Neural progenitor cell (in vitro differentiated cells): ENCODE data around the gene ABTB2. TPM values are rescaled to one million over a fixed set of nuclear protein-coding genes. Genes with fewer than 3 reads are reported as not detected.

ENCODE experiments used
- DNase-seq: peaks from one replicate; pipeline ENCODE4 v3.0.0-alpha.2; 2016; ENCODE audit warnings: low spot score
- H2AFZ ChIP-seq: fragments of 200-600 bp; sonication (generic); replicated peaks from 2 replicates; pipeline ENCODE4 v1.6.1; 2016; ENCODE audit warnings: antibody characterized with exemption
- H3F3A ChIP-seq: fragments of 200-600 bp; sonication (generic); 2 replicates; pipeline ENCODE4 v1.6.1; 2016; ENCODE audit warnings: antibody characterized with exemption, low read depth
- H3K27ac ChIP-seq: fragments of 200-600 bp; sonication (generic); 2 replicates; pipeline ENCODE4 v1.5.1; 2016; ENCODE audit warnings: mild to moderate bottlenecking
- H3K27me3 ChIP-seq: fragments of 200-600 bp; sonication (generic); 2 replicates; pipeline ENCODE4 v1.6.1; 2016; ENCODE audit warnings: mild to moderate bottlenecking, moderate library complexity
- H3K36me3 ChIP-seq: fragments of 200-600 bp; sonication (generic); 2 replicates; pipeline ENCODE4 v1.5.1; 2016
- H3K4me1 ChIP-seq: fragments of 200-600 bp; sonication (generic); 2 replicates; pipeline ENCODE4 v1.6.1; 2016; ENCODE audit warnings: mixed run types
- H3K4me2 ChIP-seq: fragments of 200-600 bp; sonication (generic); 2 replicates; pipeline ENCODE4 v1.6.1; 2016
- H3K4me3 ChIP-seq: fragments of 200-600 bp; sonication (generic); 2 replicates; pipeline ENCODE4 v1.5.1; 2016
- H3K79me2 ChIP-seq: fragments of 200-600 bp; sonication (generic); 2 replicates; pipeline ENCODE4 v1.6.1; 2016; ENCODE audit warnings: low read depth
- H3K9ac ChIP-seq: fragments of 200-600 bp; sonication (generic); 2 replicates; pipeline ENCODE4 v1.6.1; 2016
- H3K9me3 ChIP-seq: fragments of 200-600 bp; sonication (generic); 2 replicates; pipeline ENCODE4 v1.5.1; 2016; ENCODE audit warnings: low read depth
- H4K20me1 ChIP-seq: fragments of 200-600 bp; sonication (generic); 2 replicates; pipeline ENCODE4 v1.6.1; 2016; ENCODE audit warnings: low read depth
- H3K27ac Mint-ChIP-seq: 3 replicates; pipeline ENCODE4 v1.8.0; 2021; ENCODE audit warnings: mixed read lengths
- H3K27me3 Mint-ChIP-seq: 2 replicates; pipeline ENCODE4 v1.8.0; 2022; ENCODE audit warnings: low read depth, mild to moderate bottlenecking, inconsistent platforms, moderate library complexity, mixed read lengths; ENCODE audit not compliant: insufficient read depth
- H3K36me3 Mint-ChIP-seq: 3 replicates; pipeline ENCODE4 v1.8.0; 2021; ENCODE audit warnings: mixed read lengths
- H3K4me1 Mint-ChIP-seq: 3 replicates; pipeline ENCODE4 v1.8.0; 2021; ENCODE audit warnings: mixed read lengths
- H3K4me3 Mint-ChIP-seq: 3 replicates; pipeline ENCODE4 v1.8.0; 2021; ENCODE audit warnings: mild to moderate bottlenecking, moderate library complexity, mixed read lengths
- H3K9me3 Mint-ChIP-seq: 3 replicates; pipeline ENCODE4 v1.8.0; 2020; ENCODE audit warnings: mixed read lengths
- CTCF ChIP-seq: fragments of 200-600 bp; sonication (generic); IDR thresholded peaks from 2 replicates; pipeline ENCODE4 v1.5.1; 2017; ENCODE audit warnings: antibody characterized with exemption, mild to moderate bottlenecking
- EZH2 ChIP-seq: fragments of 200-600 bp; sonication (generic); IDR thresholded peaks from 2 replicates; pipeline ENCODE4 v1.6.1; 2017; ENCODE audit warnings: antibody characterized with exemption, mild to moderate bottlenecking, moderate library complexity
- EZH2phosphoT487 ChIP-seq: fragments of 200-600 bp; sonication (generic); IDR thresholded peaks from 2 replicates; pipeline ENCODE4 v1.6.1; 2017; ENCODE audit warnings: antibody characterized with exemption
- total RNA-seq: library from RNA; depleted of rRNA; stranded (reverse); fragments of >200 nt; gene quantifications from 2 replicates; pipeline ENCODE4 v1.2.3, GENCODE V29; 2015; ENCODE audit warnings: low replicate concordance

ABTB2 gene
- total RNA-seq, 1 donor from 2014 or later: 0.37 TPM

- H3K79me2 ChIP-seq: no peaks in the 10 kb centered on the region
- peaks cover 17% of the 10 kb centered on the region for H3F3A ChIP-seq
- H3K27me3 Mint-ChIP-seq: peaks cover 3% of the 10 kb centered on the region
- no peaks in the 10 kb centered on the region for H3K9me3 Mint-ChIP-seq
- H3K27ac ChIP-seq: no peak overlapping the region
- H3K27me3 ChIP-seq: no peaks in the 10 kb centered on the region
- H3K36me3 Mint-ChIP-seq: no peaks in the 10 kb centered on the region
- H3K4me3 ChIP-seq: no peak overlapping the region
- no peak overlapping the region for H2AFZ ChIP-seq
- no peak overlapping the region for H3K4me3 Mint-ChIP-seq
- peaks cover 25% of the 10 kb centered on the region for H3K4me1 ChIP-seq
- TF ChIP-seq EZH2phosphoT487 (no peak), CTCF (no peak), EZH2 (no peak)
- no peak overlapping the region for H3K27ac Mint-ChIP-seq
- no peaks in the 10 kb centered on the region for H3K9me3 ChIP-seq
- no peak overlapping the region for H3K9ac ChIP-seq
- peaks cover 46% of the 10 kb centered on the region for H3K4me1 Mint-ChIP-seq
- DNase-seq: no peak
- no peak overlapping the region for H3K4me2 ChIP-seq
- peaks cover 16% of the 10 kb centered on the region for H4K20me1 ChIP-seq
- no peaks in the 10 kb centered on the region for H3K36me3 ChIP-seq
These were observed 117.7 kb downstream of the ABTB2 start for GRCh38 chr11:34240150-34240494.

GRCh38 chr11:34239465-34240149 is 118.2 kb downstream of the ABTB2 start:
- Mint-ChIP-seq H3K4me1 (peaks cover 43% of the 10 kb centered on the region), H3K27ac (no peak overlapping the region), H3K27me3 (peaks cover 5% of the 10 kb centered on the region)

GRCh38 chr11:34238966-34239365 is 118.8 kb downstream of the ABTB2 start:
- Mint-ChIP-seq H3K4me3 (no peak overlapping the region), H3K36me3 (no peaks in the 10 kb centered on the region), H3K9me3 (no peaks in the 10 kb centered on the region), H3K27ac (peak overlapping the region; percentile 53), H3K4me1 (peaks cover 39% of the 10 kb centered on the region), H3K27me3 (peaks cover 5% of the 10 kb centered on the region)
- Histone ChIP-seq H3F3A (peaks cover 19% of the 10 kb centered on the region), H3K9me3 (no peaks in the 10 kb centered on the region), H3K4me1 (peaks cover 27% of the 10 kb centered on the region), H3K4me2 (no peak overlapping the region), H3K27me3 (no peaks in the 10 kb centered on the region), H3K27ac (no peak overlapping the region), H3K9ac (no peak overlapping the region), H2AFZ (no peak overlapping the region), H3K79me2 (no peaks in the 10 kb centered on the region), H4K20me1 (peaks cover 22% of the 10 kb centered on the region), H3K36me3 (no peaks in the 10 kb centered on the region), H3K4me3 (no peak overlapping the region)
- TF ChIP-seq EZH2 (no peak), CTCF (no peak), EZH2phosphoT487 (no peak)
- no peak for DNase-seq

More at GRCh38 chr11:34239465-34240149, 118.2 kb downstream of the ABTB2 start:
- H3K36me3 ChIP-seq: no peaks in the 10 kb centered on the region
- no peaks in the 10 kb centered on the region for H3K79me2 ChIP-seq
- H3K27ac ChIP-seq: no peak overlapping the region
- no peaks in the 10 kb centered on the region for H3K9me3 ChIP-seq
- H3K9me3 Mint-ChIP-seq: no peaks in the 10 kb centered on the region
- DNase-seq: no peak
- no peaks in the 10 kb centered on the region for H3K27me3 ChIP-seq
- no peak overlapping the region for H3K4me3 ChIP-seq
- H3K36me3 Mint-ChIP-seq: no peaks in the 10 kb centered on the region
- peaks cover 27% of the 10 kb centered on the region for H3K4me1 ChIP-seq
- H3K4me2 ChIP-seq: no peak overlapping the region
- H4K20me1 ChIP-seq: peaks cover 18% of the 10 kb centered on the region
- H3K9ac ChIP-seq: no peak overlapping the region
- peaks cover 19% of the 10 kb centered on the region for H3F3A ChIP-seq
- H3K4me3 Mint-ChIP-seq: no peak overlapping the region
- no peak overlapping the region for H2AFZ ChIP-seq
- TF ChIP-seq EZH2phosphoT487 (no peak), EZH2 (no peak), CTCF (no peak)
